OCI-LY7 (cell line): ENCODE results near the gene HES2. TPM values are rescaled to one million over a fixed set of nuclear protein-coding genes. Genes with fewer than 3 reads are reported as not detected.
"Not testable (repeated sequence)": the region's sequence is repeated elsewhere in the genome, so short reads cannot be mapped to it uniquely, and the experiment has no call there.

Source experiments
- BruUV-seq: library from RNA; stranded (reverse); fragments of 400-500 nt; replicated peaks from 2 replicates; lab custom pipeline; 2021; lab: Mats Ljungman, UMichigan
- CTCF ChIA-PET: fragments of 300-600 bp; sonication (Branson Sonifier 250); formaldehyde crosslinking; loops from one replicate; lab custom pipeline; 2022; ENCODE audit warnings: antibody characterized with exemption; ENCODE audit not compliant: unreplicated experiment; lab: Charles Lee
- POLR2A ChIA-PET: fragments of 300-600 bp; sonication (Branson Sonifier 250); formaldehyde crosslinking; loops from one replicate; lab custom pipeline; 2022; ENCODE audit warnings: antibody characterized with exemption; lab: Charles Lee
- DNase-seq: peaks from one replicate; pipeline ENCODE4 v3.0.0-alpha.2; 2015; ENCODE audit warnings: low spot score
- H2AFZ ChIP-seq: fragments of 200-600 bp; sonication (generic), shearing (Covaris generic); 2 replicates; pipeline ENCODE4 v1.6.1; 2014; ENCODE audit warnings: mild to moderate bottlenecking, antibody characterized with exemption, low read length, moderate library complexity
- H3K27ac ChIP-seq: fragments of 200-600 bp; sonication (generic); 2 replicates; pipeline ENCODE4 v1.5.1; 2014; ENCODE audit warnings: mixed run types, low read depth, mild to moderate bottlenecking, moderate library complexity, low read length, inconsistent platforms; ENCODE audit not compliant: poor library complexity, severe bottlenecking
- H3K36me3 ChIP-seq: fragments of 200-600 bp; sonication (generic); 2 replicates; pipeline ENCODE4 v1.6.1; 2014; ENCODE audit warnings: mild to moderate bottlenecking, antibody characterized with exemption, low read length, moderate library complexity, mixed read lengths; ENCODE audit not compliant: insufficient read depth
- H3K4me1 ChIP-seq: fragments of 200-600 bp; sonication (generic); 2 replicates; pipeline ENCODE4 v1.5.1; 2014; ENCODE audit warnings: mild to moderate bottlenecking, low read length; ENCODE audit not compliant: insufficient read depth, poor library complexity, severe bottlenecking
- H3K4me2 ChIP-seq: fragments of 200-600 bp; sonication (generic); 2 replicates; pipeline ENCODE4 v1.6.1; 2014; ENCODE audit warnings: mild to moderate bottlenecking, low read length
- H3K4me3 ChIP-seq: fragments of 200-600 bp; sonication (generic); 2 replicates; pipeline ENCODE4 v1.5.1; 2014; ENCODE audit warnings: mild to moderate bottlenecking, low read depth, low read length; ENCODE audit not compliant: poor library complexity, severe bottlenecking
- H3K79me2 ChIP-seq: fragments of 200-600 bp; sonication (generic); 2 replicates; pipeline ENCODE4 v1.6.1; 2016; ENCODE audit warnings: low read depth, mild to moderate bottlenecking, low read length, moderate library complexity, mixed read lengths; ENCODE audit not compliant: insufficient read depth
- H3K9me2 ChIP-seq: fragments of 200-600 bp; sonication (generic); 2 replicates; pipeline ENCODE4 v1.6.1; 2016; ENCODE audit warnings: mild to moderate bottlenecking, low read length, mixed read lengths; ENCODE audit not compliant: insufficient read depth
- H3K9me3 ChIP-seq: fragments of 200-600 bp; sonication (generic); 2 replicates; pipeline ENCODE4 v1.6.1; 2014; ENCODE audit warnings: mild to moderate bottlenecking, mixed run types, low read length, mixed read lengths
- H4K20me1 ChIP-seq: fragments of 200-600 bp; sonication (generic); 2 replicates; pipeline ENCODE4 v1.6.1; 2014; ENCODE audit warnings: mild to moderate bottlenecking, antibody characterized with exemption, low read length, moderate library complexity, mixed read lengths; ENCODE audit not compliant: insufficient read depth
- EZH2phosphoT487 ChIP-seq: fragments of 200-600 bp; sonication (generic); IDR thresholded peaks from 2 replicates; pipeline ENCODE4 v1.6.1; 2018; ENCODE audit warnings: low read depth, borderline replicate concordance, mild to moderate bottlenecking, mixed run types, antibody characterized with exemption, low read length, moderate library complexity, mixed read lengths
- intact Hi-C: fragments of 100-400 bp; cut with micrococcal nuclease; formaldehyde crosslinking; loops from one replicate; pipeline ENCODE4 v1.10.0; 2022; ENCODE audit not compliant: unreplicated experiment
- total RNA-seq, 2 experiments: library from RNA; depleted of rRNA in 1 of 2; stranded (reverse); fragments of >200 nt in 1 of 2; shearing (Covaris generic) in 1 of 2; gene quantifications; 2 replicates each; pipeline ENCODE4 v1.2.3, GENCODE V29; 2014 to 2022
- TF ChIP-seq, protein P1 (sequence below): fragments of 200-600 bp; sonication (generic); conservative IDR thresholded peaks from 2 replicates; pipeline ENCODE4 v1.5.1; 2014; ENCODE audit warnings: mild to moderate bottlenecking, antibody characterized with exemption, low read length, moderate library complexity, mixed read lengths

Gene HES2
- total RNA-seq, 2 experiments from 2014 or later = not detected

DNA sequence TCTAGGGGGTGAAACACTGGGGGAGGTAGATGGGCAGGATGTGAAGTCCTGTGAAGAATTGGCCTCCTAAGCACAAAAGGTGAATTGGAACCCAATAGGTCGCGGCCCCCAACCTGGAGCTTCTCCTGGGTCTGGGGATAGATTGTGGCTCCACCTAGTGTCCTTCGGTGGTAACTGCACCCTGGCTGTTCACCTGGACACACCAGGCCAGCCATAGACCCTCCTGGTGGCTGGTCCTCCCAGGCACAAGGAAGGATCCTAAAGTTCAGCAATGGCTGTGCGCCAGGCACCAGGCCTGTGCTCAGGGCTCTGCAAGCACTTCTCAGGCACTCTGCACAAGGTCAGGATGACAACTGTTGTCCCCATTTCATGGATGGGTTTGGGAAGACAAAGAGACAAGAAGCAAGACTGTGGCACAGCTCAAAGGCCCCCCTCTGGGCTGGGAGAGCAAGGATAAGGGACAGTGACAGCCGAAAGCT is 18.4 kb upstream of the HES2 start:
- ChIA-PET CTCF (interaction anchor here (0.6 kb wide), 3 partner anchors 48 to 218 kb away, joined by 3 to 4 read pairs (median 3); no protein-coding TSS in a partner anchor), POLR2A (no interaction called here)
- no peak overlapping the region for H2AFZ ChIP-seq
- no peaks in the 10 kb centered on the region for H3K79me2 ChIP-seq
- H3K4me3 ChIP-seq = no peak overlapping the region
- no TSS peak for BruUV-seq
- peak; percentile 68 for DNase-seq
- H3K4me2 ChIP-seq = no peak overlapping the region
- H3K36me3 ChIP-seq = no peaks in the 10 kb centered on the region
- H4K20me1 ChIP-seq = no peaks in the 10 kb centered on the region; the same call in 1 of the 2 replicates
- intact Hi-C loops = loop anchor here (1.0 to 10.0 kb wide), 2 partner anchors 75 to 193 kb away; partner anchors contain the start of gene HES3
- TF ChIP-seq, protein P1, sequence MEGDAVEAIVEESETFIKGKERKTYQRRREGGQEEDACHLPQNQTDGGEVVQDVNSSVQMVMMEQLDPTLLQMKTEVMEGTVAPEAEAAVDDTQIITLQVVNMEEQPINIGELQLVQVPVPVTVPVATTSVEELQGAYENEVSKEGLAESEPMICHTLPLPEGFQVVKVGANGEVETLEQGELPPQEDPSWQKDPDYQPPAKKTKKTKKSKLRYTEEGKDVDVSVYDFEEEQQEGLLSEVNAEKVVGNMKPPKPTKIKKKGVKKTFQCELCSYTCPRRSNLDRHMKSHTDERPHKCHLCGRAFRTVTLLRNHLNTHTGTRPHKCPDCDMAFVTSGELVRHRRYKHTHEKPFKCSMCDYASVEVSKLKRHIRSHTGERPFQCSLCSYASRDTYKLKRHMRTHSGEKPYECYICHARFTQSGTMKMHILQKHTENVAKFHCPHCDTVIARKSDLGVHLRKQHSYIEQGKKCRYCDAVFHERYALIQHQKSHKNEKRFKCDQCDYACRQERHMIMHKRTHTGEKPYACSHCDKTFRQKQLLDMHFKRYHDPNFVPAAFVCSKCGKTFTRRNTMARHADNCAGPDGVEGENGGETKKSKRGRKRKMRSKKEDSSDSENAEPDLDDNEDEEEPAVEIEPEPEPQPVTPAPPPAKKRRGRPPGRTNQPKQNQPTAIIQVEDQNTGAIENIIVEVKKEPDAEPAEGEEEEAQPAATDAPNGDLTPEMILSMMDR = peak; percentile 85
- no peak for TF ChIP-seq EZH2phosphoT487
- H3K9me2 ChIP-seq = no peaks in the 10 kb centered on the region
- H3K9me3 ChIP-seq = no peaks in the 10 kb centered on the region
- H3K27ac ChIP-seq = no peak overlapping the region
- no peaks in the 10 kb centered on the region for H3K4me1 ChIP-seq

DNA sequence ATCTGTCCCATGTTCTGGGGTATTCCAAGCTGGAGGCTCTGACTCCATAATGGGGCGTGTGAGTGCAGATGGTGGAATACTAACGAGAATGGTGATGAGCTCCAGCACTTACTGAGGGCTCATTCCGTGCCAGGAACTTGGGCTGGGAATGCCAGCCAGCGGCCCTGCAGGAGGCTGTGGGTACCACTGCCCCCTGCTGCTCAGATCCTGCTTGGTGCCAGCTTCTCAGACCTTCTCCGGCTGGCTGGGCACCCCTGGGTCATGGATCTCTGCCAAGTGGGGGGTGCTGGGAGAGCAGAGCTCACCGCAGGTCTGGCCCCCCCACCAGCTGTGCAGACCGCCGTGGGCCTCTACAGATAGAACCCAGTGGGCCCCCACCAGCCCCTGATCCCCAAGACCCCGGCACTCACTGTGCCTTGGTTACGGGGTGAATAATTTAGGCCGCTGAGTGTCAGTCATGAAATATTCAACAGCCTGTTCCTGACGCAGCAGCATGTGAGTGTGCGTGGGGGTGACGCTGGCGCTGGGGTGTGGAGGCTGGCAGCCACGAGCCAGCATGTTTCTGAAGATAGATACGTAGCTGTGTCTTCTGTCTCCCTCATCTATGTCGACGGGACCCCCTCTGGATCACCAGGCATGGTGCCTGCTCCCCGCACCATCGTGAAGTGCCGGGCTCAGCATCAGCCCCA is 17.4 kb upstream of the HES2 start:
- BruUV-seq, H3K4me3 ChIP-seq, H3K4me1 ChIP-seq, POLR2A ChIA-PET, H3K9me2 ChIP-seq, H3K79me2 ChIP-seq, DNase-seq, H3K27ac ChIP-seq, H3K36me3 ChIP-seq, H3K9me3 ChIP-seq, H4K20me1 ChIP-seq, H3K4me2 ChIP-seq, H2AFZ ChIP-seq: not testable (repeated sequence)
- CTCF ChIA-PET = interaction anchor here (0.6 kb wide), 3 partner anchors 48 to 217 kb away, joined by 3 to 4 read pairs (median 3); no protein-coding TSS in a partner anchor
- TF ChIP-seq, protein P1 = peak; percentile 43
- intact Hi-C loops = loop anchor here (10.0 kb wide), 1 partner anchor 192 kb away; the partner anchor contains the start of gene HES3

DNA sequence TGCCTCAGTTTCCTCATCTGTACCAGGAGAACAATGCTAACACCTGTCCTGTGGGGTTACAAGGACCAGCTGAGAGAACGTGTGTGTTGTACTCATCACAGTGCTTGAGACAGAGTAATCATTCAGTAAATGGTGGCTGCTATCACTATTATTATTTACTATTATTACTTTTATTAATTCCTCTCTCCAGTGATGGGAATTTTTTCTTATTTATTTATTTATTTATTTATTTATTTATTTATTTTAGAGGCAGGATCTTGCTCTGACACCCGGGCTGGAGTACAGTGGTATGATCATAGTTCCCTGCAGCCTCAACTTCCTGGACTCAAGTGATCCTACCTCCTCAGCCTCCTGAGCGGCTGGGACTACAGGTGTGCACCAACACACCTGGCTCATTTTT is 16.6 kb upstream of the HES2 start:
- CTCF ChIA-PET, POLR2A ChIA-PET, H3K4me1 ChIP-seq, H3K4me3 ChIP-seq, H3K4me2 ChIP-seq, H3K9me3 ChIP-seq, DNase-seq, H3K36me3 ChIP-seq, H3K79me2 ChIP-seq, H3K9me2 ChIP-seq, BruUV-seq, H2AFZ ChIP-seq, H4K20me1 ChIP-seq, H3K27ac ChIP-seq: not testable (repeated sequence)
- intact Hi-C loops = loop anchor here (10.0 kb wide), 1 partner anchor 191 kb away; the partner anchor contains the start of gene HES3
